Suprapubic skin (tissue), 4 donors: ENCODE measurements around the gene SSRP1.

Experiments
- CTCF ChIP-seq, 2 donors: fragments of 200-600 bp in 1 of 2; fragments of 450-650 bp in 1 of 2; sonication (generic) in 1 of 2; IDR thresholded peaks; one replicate each; pipeline ENCODE4 v1.5.1; 2016 to 2019; ENCODE audit warnings: antibody characterized with exemption in 2 of 2, mild to moderate bottlenecking in 1 of 2, moderate library complexity in 1 of 2
- EP300 ChIP-seq: sonication (generic); formaldehyde crosslinking; IDR thresholded peaks from one replicate; pipeline ENCODE4 v1.6.1; 2017; ENCODE audit warnings: antibody characterized with exemption
- POLR2A ChIP-seq, 2 donors: fragments of 450-650 bp; IDR thresholded peaks; one replicate each; pipeline ENCODE4 v1.6.1; 2017; ENCODE audit warnings: antibody characterized with exemption in 2 of 2, mild to moderate bottlenecking in 2 of 2, moderate library complexity in 2 of 2
- POLR2AphosphoS5 ChIP-seq, 3 donors: sonication (generic); formaldehyde crosslinking; IDR thresholded peaks; one replicate each; pipeline ENCODE4 v1.6.1; 2017; ENCODE audit warnings: antibody characterized with exemption in 3 of 3

- TF ChIP-seq CTCF (IDR thresholded peaks at IDR 0.05) (no peak), POLR2A (IDR thresholded peaks at IDR 0.05) (no peak), POLR2AphosphoS5 (IDR thresholded peaks at IDR 0.05) (no peak), EP300 (no peak)
Measured at GRCh38 chr11:57363131-57364080, 27.7 kb upstream of the SSRP1 start.
